Left lung (tissue), 10 donors: Measurements from ENCODE around the gene WDR47. TPM values are rescaled to one million over a fixed set of nuclear protein-coding genes. Genes with fewer than 3 reads are reported as not detected.
A peak's percentile ranks its signal among the peaks of the same experiment; 100 is the strongest.

ENCODE experiments used
- ATAC-seq: fragments of 200-7000 bp; cut with Tn5 transposase; one replicate; pipeline ENCODE4 v1.9.1; 2020; ENCODE audit warnings: moderate library complexity
- DNase-seq, 4 donors: peaks; one replicate each; pipeline ENCODE4 v3.0.0-alpha.2; 2013 to 2020
- H3K27ac ChIP-seq, 2 donors: fragments of 200-600 bp; sonication (generic) in 1 of 2; one replicate each; pipeline versions ENCODE4 v1.5.0 to v1.8.0; 2020 to 2021
- H3K27me3 ChIP-seq, 2 donors: fragments of 200-600 bp; sonication (generic) in 1 of 2; one replicate each; pipeline versions ENCODE4 v1.5.0 to v1.8.0; 2020 to 2021
- H3K36me3 ChIP-seq, 2 donors: fragments of 200-600 bp; sonication (generic) in 1 of 2; one replicate each; pipeline versions ENCODE4 v1.5.0 to v1.8.0; 2020 to 2021
- H3K4me1 ChIP-seq, 2 donors: fragments of 200-600 bp; one replicate each; pipeline ENCODE4 v1.8.0; 2021
- H3K4me3 ChIP-seq, 2 donors: fragments of 200-600 bp; sonication (generic) in 1 of 2; one replicate each; pipeline versions ENCODE4 v1.5.0 to v1.8.0; 2020 to 2021; ENCODE audit warnings: mild to moderate bottlenecking in 1 of 2
- H3K9me3 ChIP-seq, 2 donors: fragments of 200-600 bp; sonication (generic) in 1 of 2; one replicate each; pipeline versions ENCODE4 v1.5.0 to v1.8.0; 2020 to 2021
- intact Hi-C, 2 donors: fragments of 100-400 bp; cut with DNase I; formaldehyde crosslinking; loops; one replicate each; pipeline versions ENCODE4 v1.11.2 to v1.14.2; 2022
- polyA plus RNA-seq, 6 donors: library from polyadenylated mRNA; unstranded; fragments of 120-200 nt; gene quantifications; one replicate each; pipeline ENCODE4 v1.2.1, GENCODE V29; 2013; ENCODE audit not compliant: insufficient read length in 6 of 6
- total RNA-seq, 2 donors: library from RNA; stranded (reverse); fragmentation: NEBNext Ultra II Directional; extraction: Animal tissue kit (Norgen Biotek cat#: 25700); gene quantifications; one replicate each; pipeline ENCODE4 v1.2.1, GENCODE V29; 2021
- TF ChIP-seq, protein P1 (sequence below), 2 donors: fragments of 200-600 bp; sonication (generic) in 1 of 2; IDR thresholded peaks; one replicate each; pipeline versions ENCODE4 v1.5.0 to v1.8.0; 2021; ENCODE audit warnings: antibody characterized with exemption in 2 of 2
- donor health status: DM: no; HTN: yes; CAD: no.
- donor health status: DM: no; HTN: no; CAD: no.

WDR47 gene
- total and polyA plus RNA-seq, 8 donors = 14.1 to 18.5 (median 15.4) TPM

DNA sequence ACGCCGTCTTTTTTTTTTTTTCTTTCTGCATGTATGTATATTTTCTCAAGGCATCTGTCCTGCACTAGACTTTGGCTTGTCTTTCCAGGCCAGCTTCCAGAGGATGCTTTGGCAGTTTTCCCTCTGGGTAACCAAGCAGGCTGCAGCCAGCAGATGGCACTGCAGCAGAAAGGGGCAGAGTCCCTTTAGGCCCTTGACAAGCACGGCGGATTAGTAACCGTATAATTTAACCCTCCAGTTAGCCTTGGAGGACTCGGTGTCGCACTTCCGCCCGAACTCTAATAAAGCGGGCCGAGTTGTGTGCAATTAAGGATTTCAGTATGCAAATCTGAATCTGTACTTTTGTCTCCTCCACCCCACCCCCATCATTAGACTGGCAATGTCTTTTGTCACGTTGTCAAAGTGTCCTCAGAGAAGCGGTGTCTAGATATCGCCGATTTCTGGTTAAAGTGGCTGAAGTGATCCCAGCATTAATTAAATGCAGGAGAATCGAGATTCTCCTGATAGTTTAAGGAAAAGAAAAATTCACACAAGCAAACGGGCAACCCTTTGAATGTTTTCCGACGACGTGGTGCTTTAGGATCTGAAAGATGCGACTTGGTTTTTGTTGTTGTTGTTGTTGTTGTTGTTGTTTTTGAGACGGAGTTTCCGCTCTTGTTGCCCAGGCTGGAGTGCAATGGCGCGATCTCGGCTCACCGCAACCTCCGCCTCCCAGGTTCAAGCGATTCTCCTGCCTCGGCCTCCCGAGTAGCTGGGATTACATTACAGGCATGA, 47.5 kb upstream of the WDR47 start:
- TF ChIP-seq, protein P1, sequence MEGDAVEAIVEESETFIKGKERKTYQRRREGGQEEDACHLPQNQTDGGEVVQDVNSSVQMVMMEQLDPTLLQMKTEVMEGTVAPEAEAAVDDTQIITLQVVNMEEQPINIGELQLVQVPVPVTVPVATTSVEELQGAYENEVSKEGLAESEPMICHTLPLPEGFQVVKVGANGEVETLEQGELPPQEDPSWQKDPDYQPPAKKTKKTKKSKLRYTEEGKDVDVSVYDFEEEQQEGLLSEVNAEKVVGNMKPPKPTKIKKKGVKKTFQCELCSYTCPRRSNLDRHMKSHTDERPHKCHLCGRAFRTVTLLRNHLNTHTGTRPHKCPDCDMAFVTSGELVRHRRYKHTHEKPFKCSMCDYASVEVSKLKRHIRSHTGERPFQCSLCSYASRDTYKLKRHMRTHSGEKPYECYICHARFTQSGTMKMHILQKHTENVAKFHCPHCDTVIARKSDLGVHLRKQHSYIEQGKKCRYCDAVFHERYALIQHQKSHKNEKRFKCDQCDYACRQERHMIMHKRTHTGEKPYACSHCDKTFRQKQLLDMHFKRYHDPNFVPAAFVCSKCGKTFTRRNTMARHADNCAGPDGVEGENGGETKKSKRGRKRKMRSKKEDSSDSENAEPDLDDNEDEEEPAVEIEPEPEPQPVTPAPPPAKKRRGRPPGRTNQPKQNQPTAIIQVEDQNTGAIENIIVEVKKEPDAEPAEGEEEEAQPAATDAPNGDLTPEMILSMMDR (IDR thresholded peaks at IDR 0.05) = peak; percentile 34 to 61
- peaks cover 0 to 45% of the 10 kb centered on the region in 2 donors for H3K4me1 ChIP-seq
- H3K27me3 ChIP-seq = no peaks in the 10 kb centered on the region
- peak overlapping the region; percentile 74 to 90 for H3K4me3 ChIP-seq
- ATAC-seq = peak; percentile 57
- peaks cover 0 to 17% of the 10 kb centered on the region in 2 donors for H3K36me3 ChIP-seq
- H3K9me3 ChIP-seq = no peaks in the 10 kb centered on the region
- intact Hi-C loops = no loop called here
- peak in 3 of 4 donors; percentile 72 to 88 (median 78) for DNase-seq
- H3K27ac ChIP-seq = peak overlapping the region; percentile 96 to 99

DNA sequence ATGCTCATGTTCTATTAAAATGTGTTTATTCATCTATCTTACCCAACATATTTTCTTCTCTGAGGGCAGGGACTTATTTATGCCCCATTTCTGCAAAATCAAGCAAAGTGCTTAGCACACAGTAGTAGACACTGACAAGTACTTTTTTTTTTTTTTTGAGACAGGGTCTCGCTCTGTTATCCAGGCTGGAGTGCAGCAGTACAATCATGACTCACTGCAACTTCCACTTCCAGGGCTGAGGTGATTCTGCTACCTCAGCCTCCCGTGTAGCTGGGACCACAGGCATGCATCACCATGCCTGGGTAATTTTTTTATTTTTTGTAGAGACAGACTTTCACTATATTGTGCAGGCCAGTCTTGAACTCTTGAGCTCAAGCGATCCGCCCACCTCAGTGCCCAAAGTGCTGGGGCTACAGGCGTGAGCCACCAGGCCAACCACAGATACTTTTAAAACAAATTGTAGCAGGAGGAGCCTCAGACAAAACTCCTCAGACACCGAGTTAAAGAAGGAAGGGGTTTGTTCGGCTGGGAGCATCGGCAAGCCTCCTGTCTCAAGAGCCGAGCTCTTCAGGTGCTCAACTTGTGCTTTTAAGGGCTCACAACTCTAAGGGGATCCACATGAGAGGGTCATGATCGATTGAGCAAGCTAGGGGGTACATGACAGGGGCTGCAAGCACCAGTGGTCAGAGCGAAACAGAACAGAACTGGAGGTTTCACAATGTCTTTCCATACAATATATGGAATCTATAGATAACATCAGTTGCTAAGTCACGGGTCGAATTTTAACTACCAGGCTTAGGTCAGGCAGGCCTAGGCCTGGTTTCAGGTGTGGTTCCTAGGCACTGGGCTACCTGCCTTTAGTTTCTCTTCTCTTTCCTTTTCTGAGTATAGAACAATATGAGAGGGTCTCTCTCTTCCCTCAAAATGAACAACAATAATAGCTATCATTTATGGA, 42.9 kb upstream of the WDR47 start:
- Histone ChIP-seq H3K4me1 (peaks cover 0 to 11% of the 10 kb centered on the region in 2 donors), H3K27me3 (no peaks in the 10 kb centered on the region), H3K9me3 (no peaks in the 10 kb centered on the region), H3K27ac (no peak overlapping the region), H3K4me3 (no peak overlapping the region), H3K36me3 (no peaks in the 10 kb centered on the region)
- TF ChIP-seq, protein P1 (IDR thresholded peaks at IDR 0.05) = no peak
- no peak for DNase-seq
- no peak for ATAC-seq
- intact Hi-C loops = no loop called here

DNA sequence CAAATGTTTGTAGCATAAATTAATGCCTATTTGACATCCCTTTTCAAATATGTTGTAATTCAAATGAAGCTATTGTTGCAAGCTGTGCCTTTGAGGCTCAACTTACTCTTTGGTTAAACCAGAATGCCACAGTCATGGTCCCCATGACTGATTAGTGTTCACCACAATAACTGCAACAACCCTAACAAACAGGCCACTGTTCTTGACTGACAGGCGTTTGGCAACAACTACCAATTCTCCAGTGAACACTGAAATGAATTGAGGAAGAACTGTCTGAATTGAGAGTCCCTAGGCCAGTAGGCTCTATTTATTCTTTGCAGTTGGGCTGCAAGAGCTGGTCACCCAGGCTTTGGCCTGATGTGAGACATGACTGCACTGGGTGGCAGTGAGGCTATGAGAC, 42.0 kb upstream of the WDR47 start:
- H3K36me3 ChIP-seq = no peaks in the 10 kb centered on the region
- no peaks in the 10 kb centered on the region for H3K9me3 ChIP-seq
- DNase-seq (no peak), ATAC-seq (no peak)
- H3K4me1 ChIP-seq = peaks cover 0 to 5% of the 10 kb centered on the region in 2 donors
- no peak overlapping the region for H3K27ac ChIP-seq
- TF ChIP-seq, protein P1 (IDR thresholded peaks at IDR 0.05) = no peak
- H3K27me3 ChIP-seq = no peaks in the 10 kb centered on the region
- intact Hi-C loops = no loop called here
- H3K4me3 ChIP-seq = no peak overlapping the region

DNA sequence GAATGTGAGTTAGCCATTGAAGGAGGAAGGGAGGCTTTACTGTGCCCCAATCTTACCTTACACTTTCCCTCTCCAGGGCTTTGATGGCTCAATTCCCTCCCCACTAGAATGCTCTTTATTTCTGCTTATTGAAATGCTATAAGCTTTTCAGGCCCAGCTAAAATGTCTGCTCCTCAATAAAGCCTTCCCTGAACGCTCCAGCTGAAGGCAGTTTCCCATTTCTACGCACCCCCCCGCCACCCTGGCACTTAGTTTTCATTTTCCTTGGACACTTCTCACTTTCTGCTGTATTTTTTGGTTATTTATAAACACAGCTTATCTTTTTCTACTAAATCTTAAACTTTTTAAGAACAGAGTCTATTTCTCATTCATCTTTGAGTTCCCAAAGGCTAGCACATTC, 41.6 kb upstream of the WDR47 start:
- no peak overlapping the region for H3K4me3 ChIP-seq
- DNase-seq = no peak
- intact Hi-C loops = no loop called here

More for the DNA sequence above, 41.6 kb upstream of the WDR47 start:
- no peak overlapping the region for H3K27ac ChIP-seq
- H3K9me3 ChIP-seq = no peaks in the 10 kb centered on the region
- H3K27me3 ChIP-seq = no peaks in the 10 kb centered on the region
- H3K36me3 ChIP-seq = no peaks in the 10 kb centered on the region
- TF ChIP-seq, protein P1 (IDR thresholded peaks at IDR 0.05) = no peak
- ATAC-seq = no peak
- H3K4me1 ChIP-seq = peaks cover 0 to 5% of the 10 kb centered on the region in 2 donors
